ENCODE data around the gene BPIFA1.

DNA sequence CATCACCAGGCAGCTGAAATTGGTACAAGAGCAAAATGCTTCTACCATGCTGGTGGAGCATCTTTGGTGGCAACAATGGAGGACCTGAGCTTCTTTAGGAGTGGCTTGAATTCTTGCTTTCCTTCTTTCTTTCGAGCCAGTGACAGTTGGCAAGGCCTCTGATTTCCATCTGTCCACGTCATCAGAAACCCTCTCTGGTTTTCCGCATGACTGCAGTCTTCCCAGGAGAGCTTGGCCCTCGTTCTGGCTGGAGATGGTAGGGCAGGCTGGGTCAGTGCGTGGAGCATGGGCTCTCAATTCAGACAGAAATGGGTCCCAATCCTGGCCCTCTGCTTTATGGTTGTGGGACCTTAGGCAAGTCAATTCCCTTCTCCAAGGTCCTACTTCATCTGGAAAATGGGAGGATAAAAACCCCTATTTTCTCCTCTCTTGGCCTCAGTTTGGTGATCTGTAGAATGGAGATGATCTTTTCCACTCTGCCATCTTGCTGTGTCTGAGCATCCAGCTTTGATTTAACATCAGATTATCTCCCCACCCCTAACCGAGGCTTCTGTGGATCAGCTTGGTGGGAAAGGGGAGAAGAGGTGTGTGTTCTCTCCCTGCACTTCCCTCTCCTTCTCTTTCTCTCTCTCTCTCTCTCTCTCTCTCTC, 43.6 kb downstream of the BPIFA1 start:
- TF ChIP-seq EHMT2 (IDR thresholded peaks at IDR 0.05) (no peak), CTCF (IDR thresholded peaks at IDR 0.05 in 2 of 3, conservative IDR thresholded peaks at IDR 0.05 in 1 of 3; ENCODE audit: insufficient read depth in 2 of 3, low read depth in 1 of 3, low read length in 3 of 3) (no peak), ZNF124 (CRISPR knock-in tag; IDR thresholded peaks at IDR 0.05) (no peak), RBM34 (IDR thresholded peaks at IDR 0.05; ENCODE audit: borderline replicate concordance, insufficient read depth, low read length) (no peak), STAT5B (CRISPR knock-in tag; IDR thresholded peaks at IDR 0.05) (no peak), RERE (CRISPR knock-in tag; IDR thresholded peaks at IDR 0.05; ENCODE audit: borderline replicate concordance) (no peak)

All from K562 (cell line).